ENCODE data around the gene PPP1R8.
"Not testable (repeated sequence)": the region's sequence is repeated elsewhere in the genome, so short reads cannot be mapped to it uniquely, and the experiment has no call there.

Gene PPP1R8

GRCh38 chr1:27832762-27833161 lies 2.2 kb downstream of the PPP1R8 start:
- DNase-seq (ENCODE audit: low spot score): no peak

GRCh38 chr1:27833470-27833869 lies 2.9 kb downstream of the PPP1R8 start:
- no peak for DNase-seq (ENCODE audit: low spot score)

GRCh38 chr1:27835046-27835445 lies 4.5 kb downstream of the PPP1R8 start:
- no peak for DNase-seq (ENCODE audit: low spot score)

GRCh38 chr1:27835501-27835900 lies 4.9 kb downstream of the PPP1R8 start:
- no peak for DNase-seq (ENCODE audit: low spot score)

GRCh38 chr1:27849951-27850350 lies 19.4 kb downstream of the PPP1R8 start:
- DNase-seq (ENCODE audit: low spot score): no peak

- DNase-seq (ENCODE audit: low spot score): no peak
Measured at GRCh38 chr1:27855085-27855484, 24.5 kb downstream of the PPP1R8 start.

GRCh38 chr1:27856561-27857343 lies 26.2 kb downstream of the PPP1R8 start:
- DNase-seq (ENCODE audit: low spot score): no peak

GRCh38 chr1:27857552-27857951 lies 27.0 kb downstream of the PPP1R8 start:
- not testable (repeated sequence) for DNase-seq (ENCODE audit: low spot score)

GRCh38 chr1:27858072-27858948 lies 27.7 kb downstream of the PPP1R8 start:
- peak; percentile 80 for DNase-seq (ENCODE audit: low spot score)

GRCh38 chr1:27858949-27859576 lies 28.5 kb downstream of the PPP1R8 start:
- DNase-seq (ENCODE audit: low spot score): no peak

GRCh38 chr1:27861436-27861835 lies 30.9 kb downstream of the PPP1R8 start:
- no peak for DNase-seq (ENCODE audit: low spot score)

GRCh38 chr1:27862004-27862403 lies 31.4 kb downstream of the PPP1R8 start:
- no peak for DNase-seq (ENCODE audit: low spot score)

GRCh38 chr1:27862671-27863537 lies 32.3 kb downstream of the PPP1R8 start:
- no peak for DNase-seq (ENCODE audit: low spot score)

GRCh38 chr1:27863538-27863915 lies 32.9 kb downstream of the PPP1R8 start:
- no peak for DNase-seq (ENCODE audit: low spot score)

- no peak for DNase-seq (ENCODE audit: low spot score)
Measured at GRCh38 chr1:27864264-27864895, 33.8 kb downstream of the PPP1R8 start.

GRCh38 chr1:27865821-27866220 lies 35.2 kb downstream of the PPP1R8 start:
- no peak for DNase-seq (ENCODE audit: low spot score)

GRCh38 chr1:27868556-27868931 lies 38.0 kb downstream of the PPP1R8 start:
- DNase-seq (ENCODE audit: low spot score): no peak

- no peak for DNase-seq (ENCODE audit: low spot score)
Measured at GRCh38 chr1:27868932-27869718, 38.5 kb downstream of the PPP1R8 start.

- DNase-seq (ENCODE audit: low spot score): no peak
Measured at GRCh38 chr1:27869719-27870085, 39.1 kb downstream of the PPP1R8 start.

GRCh38 chr1:27871076-27871475 lies 40.5 kb downstream of the PPP1R8 start:
- not testable (repeated sequence) for DNase-seq (ENCODE audit: low spot score)

All from HuH-7.5 (cell line).